ENCODE measurements around the gene FAM118A. TPM values are rescaled to one million over a fixed set of nuclear protein-coding genes. Genes with fewer than 3 reads are reported as not detected.

FAM118A gene
- total RNA-seq, 1 donor from 2014 or later = 49.6 TPM

- H3K27me3 ChIP-seq = no peaks in the 10 kb centered on the region
- H3K9me3 ChIP-seq = no peaks in the 10 kb centered on the region
- peak overlapping the region; percentile 87 for H3K27ac ChIP-seq
- intact Hi-C loops (cut with DNase I) = loop anchor here (10.0 kb wide), 1 partner anchor 225 kb away; no protein-coding TSS in a partner anchor
- no peak overlapping the region for H3K4me3 ChIP-seq
- DNase-seq (ENCODE audit: extremely low spot score in 2 of 2) = no peak
- peaks cover 38% of the 10 kb centered on the region for H3K4me1 ChIP-seq
- H3K36me3 ChIP-seq = peaks cover 0 to 19% of the 10 kb centered on the region in 2 donors
- no peak for TF ChIP-seq POLR2AphosphoS5 (IDR thresholded peaks at IDR 0.05; ENCODE audit: insufficient read depth in 1 of 2, low read depth in 1 of 2)
- TF ChIP-seq CTCF (IDR thresholded peaks at IDR 0.05) = no peak
- TF ChIP-seq POLR2A (IDR thresholded peaks at IDR 0.05) = no peak
These were observed 9.6 kb downstream of the FAM118A start for GRCh38 chr22:45319324-45319685.

- Histone ChIP-seq H3K9me3 (no peaks in the 10 kb centered on the region), H3K27me3 (no peaks in the 10 kb centered on the region), H3K27ac (peak overlapping the region; percentile 87), H3K36me3 (peaks cover 0 to 24% of the 10 kb centered on the region in 2 donors), H3K4me3 (no peak overlapping the region), H3K4me1 (peaks cover 38% of the 10 kb centered on the region)
- intact Hi-C loops (cut with DNase I) = no loop called here
- no peak for TF ChIP-seq CTCF (IDR thresholded peaks at IDR 0.05)
- TF ChIP-seq POLR2A (IDR thresholded peaks at IDR 0.05) = no peak
- no peak for TF ChIP-seq POLR2AphosphoS5 (IDR thresholded peaks at IDR 0.05; ENCODE audit: insufficient read depth in 1 of 2, low read depth in 1 of 2)
- no peak for DNase-seq (ENCODE audit: extremely low spot score in 2 of 2)
These were observed 10.7 kb downstream of the FAM118A start for GRCh38 chr22:45320357-45320976.

- Histone ChIP-seq H3K4me1 (peaks cover 34% of the 10 kb centered on the region), H3K9me3 (no peaks in the 10 kb centered on the region), H3K36me3 (peaks cover 0 to 24% of the 10 kb centered on the region in 2 donors), H3K27me3 (no peaks in the 10 kb centered on the region), H3K27ac (no peak overlapping the region), H3K4me3 (no peak overlapping the region)
- DNase-seq (ENCODE audit: extremely low spot score in 2 of 2) = no peak
- intact Hi-C loops (cut with DNase I) = no loop called here
- no peak for TF ChIP-seq CTCF (IDR thresholded peaks at IDR 0.05)
- TF ChIP-seq POLR2A (IDR thresholded peaks at IDR 0.05) = no peak
- TF ChIP-seq POLR2AphosphoS5 (IDR thresholded peaks at IDR 0.05; ENCODE audit: insufficient read depth in 1 of 2, low read depth in 1 of 2) = no peak
These were observed 12.1 kb downstream of the FAM118A start for GRCh38 chr22:45321827-45322226.

- Histone ChIP-seq H3K4me1 (peaks cover 22% of the 10 kb centered on the region), H3K27me3 (no peaks in the 10 kb centered on the region), H3K27ac (no peak overlapping the region), H3K36me3 (peaks cover 0 to 31% of the 10 kb centered on the region in 2 donors), H3K4me3 (no peak overlapping the region), H3K9me3 (no peaks in the 10 kb centered on the region)
- TF ChIP-seq CTCF (IDR thresholded peaks at IDR 0.05) (no peak), POLR2A (IDR thresholded peaks at IDR 0.05) (no peak), POLR2AphosphoS5 (IDR thresholded peaks at IDR 0.05; ENCODE audit: insufficient read depth in 1 of 2, low read depth in 1 of 2) (no peak)
- intact Hi-C loops (cut with DNase I) = no loop called here
- DNase-seq (ENCODE audit: extremely low spot score in 2 of 2) = no peak
These were observed 13.3 kb downstream of the FAM118A start for GRCh38 chr22:45322873-45323525.

- Histone ChIP-seq H3K4me1 (peaks cover 16% of the 10 kb centered on the region), H3K9me3 (no peaks in the 10 kb centered on the region), H3K27me3 (no peaks in the 10 kb centered on the region), H3K27ac (no peak overlapping the region), H3K4me3 (no peak overlapping the region), H3K36me3 (peaks cover 0 to 31% of the 10 kb centered on the region in 2 donors)
- intact Hi-C loops (cut with DNase I) = no loop called here
- no peak for DNase-seq (ENCODE audit: extremely low spot score in 2 of 2)
- TF ChIP-seq CTCF (IDR thresholded peaks at IDR 0.05) = no peak
- no peak for TF ChIP-seq POLR2A (IDR thresholded peaks at IDR 0.05)
- TF ChIP-seq POLR2AphosphoS5 (IDR thresholded peaks at IDR 0.05; ENCODE audit: insufficient read depth in 1 of 2, low read depth in 1 of 2) = no peak
These were observed 14.0 kb downstream of the FAM118A start for GRCh38 chr22:45323695-45324094.
